Neural cell (in vitro differentiated cells): Measurements from ENCODE around the gene YDJC.

ENCODE experiments used
- RAD21 ChIP-seq: fragments of 450-650 bp; conservative IDR thresholded peaks from 2 replicates; pipeline ENCODE4 v1.6.1; 2014; ENCODE audit warnings: antibody characterized with exemption, mild to moderate bottlenecking, moderate library complexity
- TF ChIP-seq, protein P1 (sequence below): fragments of 450-650 bp; IDR thresholded peaks from 2 replicates; pipeline ENCODE4 v1.5.1; 2014; ENCODE audit warnings: antibody characterized with exemption, mild to moderate bottlenecking, moderate library complexity; ENCODE audit not compliant: poor library complexity, severe bottlenecking

DNA sequence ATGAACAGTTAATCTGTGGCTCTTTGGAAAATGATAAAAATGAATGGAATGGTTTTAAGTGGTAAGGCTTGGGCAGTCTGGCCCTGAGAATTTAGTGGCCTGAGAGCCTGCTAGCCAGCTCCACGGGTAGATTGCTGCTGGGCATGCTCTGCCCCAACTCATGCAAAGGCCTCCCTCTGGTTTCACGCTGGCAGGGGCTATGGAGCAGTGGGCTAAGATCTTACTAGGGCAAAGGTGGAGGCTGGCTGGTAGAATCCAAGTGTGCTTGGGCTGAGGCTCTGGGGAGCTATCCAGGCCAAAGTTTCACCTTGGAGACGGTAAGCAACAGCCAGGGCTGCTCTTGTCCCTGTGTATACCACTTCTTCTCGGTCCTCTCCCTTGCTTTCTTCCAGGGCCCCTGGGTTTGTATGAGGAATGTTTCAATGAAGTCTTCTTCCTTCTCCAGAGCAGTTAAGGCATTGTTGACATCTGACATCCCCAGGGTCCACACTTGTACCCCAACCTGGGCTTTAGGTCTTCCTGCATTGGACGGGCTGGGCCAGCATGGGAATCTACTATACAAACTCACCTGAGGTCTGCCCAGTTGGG lies 34.9 kb downstream of the YDJC start:
- TF ChIP-seq, protein P1, sequence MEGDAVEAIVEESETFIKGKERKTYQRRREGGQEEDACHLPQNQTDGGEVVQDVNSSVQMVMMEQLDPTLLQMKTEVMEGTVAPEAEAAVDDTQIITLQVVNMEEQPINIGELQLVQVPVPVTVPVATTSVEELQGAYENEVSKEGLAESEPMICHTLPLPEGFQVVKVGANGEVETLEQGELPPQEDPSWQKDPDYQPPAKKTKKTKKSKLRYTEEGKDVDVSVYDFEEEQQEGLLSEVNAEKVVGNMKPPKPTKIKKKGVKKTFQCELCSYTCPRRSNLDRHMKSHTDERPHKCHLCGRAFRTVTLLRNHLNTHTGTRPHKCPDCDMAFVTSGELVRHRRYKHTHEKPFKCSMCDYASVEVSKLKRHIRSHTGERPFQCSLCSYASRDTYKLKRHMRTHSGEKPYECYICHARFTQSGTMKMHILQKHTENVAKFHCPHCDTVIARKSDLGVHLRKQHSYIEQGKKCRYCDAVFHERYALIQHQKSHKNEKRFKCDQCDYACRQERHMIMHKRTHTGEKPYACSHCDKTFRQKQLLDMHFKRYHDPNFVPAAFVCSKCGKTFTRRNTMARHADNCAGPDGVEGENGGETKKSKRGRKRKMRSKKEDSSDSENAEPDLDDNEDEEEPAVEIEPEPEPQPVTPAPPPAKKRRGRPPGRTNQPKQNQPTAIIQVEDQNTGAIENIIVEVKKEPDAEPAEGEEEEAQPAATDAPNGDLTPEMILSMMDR: no peak
- no peak for TF ChIP-seq RAD21
